Testis (tissue), 2 donors: ENCODE results near the gene OXCT2.

Experiments
- CTCF ChIP-seq, 3 experiments: fragments of 450-650 bp in 2 of 3; fragments of 200-600 bp in 1 of 3; sonication (generic) in 1 of 3; IDR thresholded peaks; one replicate each; pipeline ENCODE4 v1.5.1; 2016 to 2019; ENCODE audit warnings: antibody characterized with exemption in 3 of 3, mild to moderate bottlenecking in 2 of 3, moderate library complexity in 1 of 3
- POLR2A ChIP-seq: fragments of 450-650 bp; IDR thresholded peaks from one replicate; pipeline ENCODE4 v1.6.1; 2017; ENCODE audit warnings: antibody characterized with exemption, mild to moderate bottlenecking, moderate library complexity

DNA sequence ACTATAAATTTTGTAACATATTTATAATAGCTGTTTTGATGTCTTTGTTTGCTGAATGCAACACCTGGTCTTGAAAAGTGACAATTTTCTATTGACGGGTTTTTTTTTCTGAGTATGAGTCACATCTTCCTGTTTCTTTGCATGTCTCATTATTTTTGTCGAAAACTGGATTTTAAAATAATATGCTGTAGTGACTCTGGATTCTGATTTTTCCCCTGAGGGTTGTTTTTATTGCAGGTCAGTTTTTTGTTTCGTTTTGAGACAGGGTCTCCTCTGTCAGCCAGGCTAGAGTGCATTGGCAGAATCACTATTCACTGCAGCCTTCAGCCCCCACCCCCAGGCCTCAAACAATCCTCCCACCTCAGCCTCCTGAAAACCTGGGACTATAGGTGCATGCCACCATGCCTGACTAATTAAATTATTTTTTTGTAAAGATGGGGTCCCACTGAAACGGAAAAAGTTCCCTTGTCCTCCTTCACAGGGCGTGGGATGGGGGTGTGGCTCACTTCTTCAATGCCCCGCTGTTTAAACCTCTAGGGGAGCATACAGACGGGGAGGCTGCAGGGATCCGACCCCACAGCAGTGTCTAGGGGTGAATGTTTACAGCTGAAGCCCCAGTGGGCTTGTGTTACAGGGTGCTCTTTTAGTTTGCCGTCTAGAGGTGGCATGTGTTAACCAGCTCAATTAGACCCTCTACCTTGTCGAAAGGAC, 43.8 kb downstream of the OXCT2 start:
- TF ChIP-seq CTCF (IDR thresholded peaks at IDR 0.05) (no peak), POLR2A (no peak)
